HG02571 (cell line): ENCODE measurements around the gene NTNG1.

ENCODE experiments used
- ATAC-seq: cut with Tn5 transposase; IDR thresholded peaks from one replicate; pipeline ENCODE4 v1.9.1; 2021; ENCODE audit warnings: mild to moderate bottlenecking, moderate library complexity; ENCODE audit not compliant: unreplicated experiment

NTNG1 gene

GRCh38 chr1:107323784-107324183, 182.9 kb downstream of the NTNG1 start:
- no peak for ATAC-seq

DNA sequence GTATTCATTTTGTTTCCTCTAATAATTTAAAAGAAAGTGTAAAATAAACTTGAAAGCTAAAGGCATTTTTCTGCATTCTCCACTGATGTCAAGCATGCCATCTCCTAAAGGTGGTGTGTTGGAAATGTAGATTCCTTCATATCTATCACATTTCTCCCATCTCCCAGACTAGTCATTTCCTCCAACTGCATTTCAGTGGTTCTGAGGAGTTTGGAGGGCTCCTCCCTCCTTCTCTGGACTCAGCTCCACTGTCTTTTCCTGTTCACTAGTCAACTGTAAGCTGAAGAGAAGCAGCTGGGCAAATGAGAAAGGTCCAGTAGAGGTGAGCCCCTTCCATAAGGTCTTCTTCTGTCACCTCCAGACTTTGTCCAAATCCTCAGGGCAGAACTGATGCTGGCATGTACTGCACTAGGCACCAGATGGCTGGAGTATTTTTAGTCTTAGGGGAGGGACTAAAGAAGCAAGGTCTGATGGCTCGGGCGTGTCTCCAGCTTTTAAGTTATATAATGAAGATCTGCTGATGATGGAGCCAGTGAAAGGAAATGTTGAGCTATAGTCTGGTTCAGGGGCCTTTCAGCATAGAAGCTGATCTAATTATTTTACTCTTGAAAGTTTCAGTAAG, 186.1 kb downstream of the NTNG1 start:
- no peak for ATAC-seq

GRCh38 chr1:107327446-107327845, 186.6 kb downstream of the NTNG1 start:
- no peak for ATAC-seq

DNA sequence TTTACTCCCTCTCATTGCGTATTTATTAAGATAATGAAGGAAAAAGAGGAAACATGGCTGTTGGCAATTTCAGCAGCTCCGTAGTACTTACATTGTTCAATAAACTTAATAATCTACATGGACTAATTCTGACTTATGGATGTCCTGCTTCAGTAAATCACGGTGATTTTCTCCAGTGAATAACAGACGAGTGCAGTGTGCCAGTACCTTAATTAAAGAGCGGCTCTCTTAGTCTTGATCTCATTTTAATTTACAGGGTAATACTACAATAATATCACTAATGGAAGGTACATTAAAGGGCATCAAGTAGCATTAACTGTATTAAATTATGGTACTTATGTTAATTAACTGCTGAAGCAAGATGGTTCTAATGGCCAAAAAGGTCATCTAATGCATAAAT, 187.2 kb downstream of the NTNG1 start:
- ATAC-seq: no peak

GRCh38 chr1:107339775-107340174, 198.9 kb downstream of the NTNG1 start:
- no peak for ATAC-seq

- ATAC-seq: no peak
Measured at GRCh38 chr1:107342316-107342715, 201.5 kb downstream of the NTNG1 start.

GRCh38 chr1:107342768-107343167, 201.9 kb downstream of the NTNG1 start:
- no peak for ATAC-seq

GRCh38 chr1:107343601-107344000, 202.8 kb downstream of the NTNG1 start:
- ATAC-seq: no peak

DNA sequence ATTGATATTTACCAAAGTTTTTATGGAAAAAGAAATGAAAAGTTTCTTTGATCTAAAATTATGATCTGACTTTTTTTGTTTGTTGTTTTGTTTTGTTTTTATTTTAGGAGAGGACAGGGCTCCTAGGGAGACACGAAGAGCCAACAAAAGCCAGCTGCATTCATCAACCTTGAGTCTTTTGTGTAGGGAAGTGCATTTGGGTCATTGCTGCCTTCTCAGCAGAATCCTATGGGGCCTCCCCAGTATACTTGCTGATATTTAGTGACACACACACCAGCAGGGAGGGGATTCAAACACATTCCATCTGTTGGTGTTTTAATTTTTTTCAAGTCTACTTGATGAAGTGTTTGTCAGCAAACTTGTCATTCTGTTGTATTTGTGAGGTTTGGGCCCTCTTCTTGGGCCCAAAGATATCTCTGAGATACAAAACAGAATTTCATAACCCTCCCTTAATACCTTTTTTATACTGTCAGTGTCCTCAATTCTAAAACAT, 203.5 kb downstream of the NTNG1 start:
- ATAC-seq: no peak

- no peak for ATAC-seq
Measured at GRCh38 chr1:107344836-107345235, 204.0 kb downstream of the NTNG1 start.

- no peak for ATAC-seq
Measured at GRCh38 chr1:107352850-107353249, 212.0 kb downstream of the NTNG1 start.

GRCh38 chr1:107357376-107357775, 216.5 kb downstream of the NTNG1 start:
- no peak for ATAC-seq

GRCh38 chr1:107358619-107359327, 217.9 kb downstream of the NTNG1 start:
- no peak for ATAC-seq

GRCh38 chr1:107359472-107360241, 218.8 kb downstream of the NTNG1 start:
- peak; percentile 57 for ATAC-seq

GRCh38 chr1:107362468-107363140, 221.8 kb downstream of the NTNG1 start:
- ATAC-seq: peak; percentile 76

- no peak for ATAC-seq
Measured at GRCh38 chr1:107363154-107363553, 222.3 kb downstream of the NTNG1 start.

GRCh38 chr1:107365527-107366240, 224.8 kb downstream of the NTNG1 start:
- no peak for ATAC-seq

GRCh38 chr1:107378426-107378825, 237.6 kb downstream of the NTNG1 start:
- no peak for ATAC-seq

GRCh38 chr1:107378866-107379265, 238.0 kb downstream of the NTNG1 start:
- ATAC-seq: no peak

DNA sequence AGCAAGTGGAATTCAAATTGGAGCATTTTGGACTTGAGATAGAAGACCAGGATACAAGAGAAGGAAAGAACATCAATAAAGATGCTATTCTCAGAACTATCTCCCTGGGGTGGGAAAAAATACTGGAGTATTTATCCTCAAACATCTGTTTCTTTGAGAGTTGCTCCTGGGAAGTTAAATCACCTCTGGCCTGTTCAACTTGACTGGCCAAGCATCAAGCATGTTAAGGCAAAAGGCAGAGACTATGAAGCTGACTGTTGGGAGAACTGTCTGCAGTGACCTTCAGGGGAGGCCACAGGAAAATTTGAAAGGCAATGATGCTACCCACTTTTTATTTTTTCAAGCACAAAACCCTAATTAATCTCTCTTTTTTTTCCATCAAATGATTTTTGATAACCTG, 239.0 kb downstream of the NTNG1 start:
- ATAC-seq: no peak
